Upper lobe of left lung (tissue), 4 donors: ENCODE data around the gene RPS6KA6.

Experiments used
- EP300 ChIP-seq, 4 donors: sonication (generic); formaldehyde crosslinking; IDR thresholded peaks; one replicate each; pipeline ENCODE4 v1.5.1; 2017; ENCODE audit warnings: antibody characterized with exemption in 4 of 4, control low read depth in 2 of 4
- POLR2A ChIP-seq, 4 donors: fragments of 450-650 bp; IDR thresholded peaks; one replicate each; pipeline ENCODE4 v1.5.1; 2016 to 2017; ENCODE audit warnings: antibody characterized with exemption in 4 of 4, mild to moderate bottlenecking in 2 of 4
- TF ChIP-seq, protein P1 (sequence below), 6 experiments: fragments of 450-650 bp in 4 of 6; fragments of 200-600 bp in 2 of 6; sonication (generic) in 2 of 6; IDR thresholded peaks; one replicate each; pipeline ENCODE4 v1.5.1; 2016 to 2019; ENCODE audit warnings: antibody characterized with exemption in 6 of 6

DNA sequence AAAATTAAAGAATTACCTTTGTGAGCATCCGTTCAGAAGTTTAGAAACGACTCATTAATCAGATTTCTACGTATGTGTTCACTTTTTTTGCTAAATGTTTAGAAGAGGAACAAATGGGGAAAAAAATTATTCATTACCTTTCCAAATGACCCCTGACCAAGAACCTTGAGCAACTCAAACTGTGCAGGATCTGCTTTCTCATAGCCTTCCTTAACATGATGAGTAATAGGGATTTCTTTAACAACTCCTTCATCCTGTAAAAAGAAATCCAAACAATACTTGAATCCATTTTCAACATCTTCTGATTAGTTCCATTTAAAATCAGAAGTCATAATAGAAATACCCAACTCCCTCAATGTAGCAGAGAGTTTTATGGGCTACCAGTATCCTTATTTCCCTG lies 32.1 kb downstream of the RPS6KA6 start:
- no peak for TF ChIP-seq EP300 (IDR thresholded peaks at IDR 0.05)
- TF ChIP-seq, protein P1, sequence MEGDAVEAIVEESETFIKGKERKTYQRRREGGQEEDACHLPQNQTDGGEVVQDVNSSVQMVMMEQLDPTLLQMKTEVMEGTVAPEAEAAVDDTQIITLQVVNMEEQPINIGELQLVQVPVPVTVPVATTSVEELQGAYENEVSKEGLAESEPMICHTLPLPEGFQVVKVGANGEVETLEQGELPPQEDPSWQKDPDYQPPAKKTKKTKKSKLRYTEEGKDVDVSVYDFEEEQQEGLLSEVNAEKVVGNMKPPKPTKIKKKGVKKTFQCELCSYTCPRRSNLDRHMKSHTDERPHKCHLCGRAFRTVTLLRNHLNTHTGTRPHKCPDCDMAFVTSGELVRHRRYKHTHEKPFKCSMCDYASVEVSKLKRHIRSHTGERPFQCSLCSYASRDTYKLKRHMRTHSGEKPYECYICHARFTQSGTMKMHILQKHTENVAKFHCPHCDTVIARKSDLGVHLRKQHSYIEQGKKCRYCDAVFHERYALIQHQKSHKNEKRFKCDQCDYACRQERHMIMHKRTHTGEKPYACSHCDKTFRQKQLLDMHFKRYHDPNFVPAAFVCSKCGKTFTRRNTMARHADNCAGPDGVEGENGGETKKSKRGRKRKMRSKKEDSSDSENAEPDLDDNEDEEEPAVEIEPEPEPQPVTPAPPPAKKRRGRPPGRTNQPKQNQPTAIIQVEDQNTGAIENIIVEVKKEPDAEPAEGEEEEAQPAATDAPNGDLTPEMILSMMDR (IDR thresholded peaks at IDR 0.05), result no peak
- TF ChIP-seq POLR2A (IDR thresholded peaks at IDR 0.05), result no peak
